DND-41 (cell line): Measurements from ENCODE around the gene MAGEA2.

ENCODE experiments used
- EZH2 ChIP-seq: IDR thresholded peaks from 3 replicates; pipeline ENCODE4 v1.6.1; 2012; ENCODE audit warnings: borderline replicate concordance, low read depth, mild to moderate bottlenecking, moderate library complexity, low read length, inconsistent platforms; ENCODE audit not compliant: severe bottlenecking
- TF ChIP-seq, protein P1 (sequence below): IDR thresholded peaks from 2 replicates; pipeline ENCODE4 v1.5.1; 2012; ENCODE audit warnings: borderline replicate concordance, low read length, moderate library complexity, mild to moderate bottlenecking; ENCODE audit not compliant: poor library complexity, severe bottlenecking; ENCODE audit errors: extremely low read depth

GRCh38 chrX:152738560-152738959, 15.1 kb downstream of the MAGEA2 start:
- TF ChIP-seq, protein P1, sequence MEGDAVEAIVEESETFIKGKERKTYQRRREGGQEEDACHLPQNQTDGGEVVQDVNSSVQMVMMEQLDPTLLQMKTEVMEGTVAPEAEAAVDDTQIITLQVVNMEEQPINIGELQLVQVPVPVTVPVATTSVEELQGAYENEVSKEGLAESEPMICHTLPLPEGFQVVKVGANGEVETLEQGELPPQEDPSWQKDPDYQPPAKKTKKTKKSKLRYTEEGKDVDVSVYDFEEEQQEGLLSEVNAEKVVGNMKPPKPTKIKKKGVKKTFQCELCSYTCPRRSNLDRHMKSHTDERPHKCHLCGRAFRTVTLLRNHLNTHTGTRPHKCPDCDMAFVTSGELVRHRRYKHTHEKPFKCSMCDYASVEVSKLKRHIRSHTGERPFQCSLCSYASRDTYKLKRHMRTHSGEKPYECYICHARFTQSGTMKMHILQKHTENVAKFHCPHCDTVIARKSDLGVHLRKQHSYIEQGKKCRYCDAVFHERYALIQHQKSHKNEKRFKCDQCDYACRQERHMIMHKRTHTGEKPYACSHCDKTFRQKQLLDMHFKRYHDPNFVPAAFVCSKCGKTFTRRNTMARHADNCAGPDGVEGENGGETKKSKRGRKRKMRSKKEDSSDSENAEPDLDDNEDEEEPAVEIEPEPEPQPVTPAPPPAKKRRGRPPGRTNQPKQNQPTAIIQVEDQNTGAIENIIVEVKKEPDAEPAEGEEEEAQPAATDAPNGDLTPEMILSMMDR, result no peak
- no peak for TF ChIP-seq EZH2
